Trophoblast cell (in vitro differentiated cells and primary cell): Measurements from ENCODE around the gene FCN3.
A peak's percentile ranks its signal among the peaks of the same experiment; 100 is the strongest.

ENCODE experiments used
- DNase-seq, 2 donors: peaks; one replicate each; pipeline ENCODE4 v3.0.0-alpha.2; 2016
- H2AFZ ChIP-seq: 2 replicates; pipeline ENCODE4 v1.6.1; 2013; ENCODE audit warnings: low read length, moderate library complexity, mild to moderate bottlenecking; ENCODE audit not compliant: insufficient read depth, poor library complexity
- H2AK5ac ChIP-seq: 2 replicates; pipeline ENCODE4 v1.6.1; 2013; ENCODE audit warnings: mild to moderate bottlenecking, low read length
- H2BK120ac ChIP-seq: 2 replicates; pipeline ENCODE4 v1.6.1; 2013; ENCODE audit warnings: low read length, mild to moderate bottlenecking, moderate library complexity; ENCODE audit not compliant: insufficient read depth, poor library complexity
- H2BK12ac ChIP-seq: 2 replicates; pipeline ENCODE4 v1.6.1; 2013; ENCODE audit warnings: mild to moderate bottlenecking, low read length, moderate library complexity
- H2BK5ac ChIP-seq: 2 replicates; pipeline ENCODE4 v1.6.1; 2013; ENCODE audit warnings: low read length, low read depth, moderate library complexity, mild to moderate bottlenecking; ENCODE audit not compliant: poor library complexity
- H3K14ac ChIP-seq: 2 replicates; pipeline ENCODE4 v1.6.1; 2013; ENCODE audit warnings: mild to moderate bottlenecking, low read length
- H3K18ac ChIP-seq: 2 replicates; pipeline ENCODE4 v1.6.1; 2013; ENCODE audit warnings: mild to moderate bottlenecking, low read length
- H3K23ac ChIP-seq: 2 replicates; pipeline ENCODE4 v1.6.1; 2013; ENCODE audit warnings: low read length
- H3K27ac ChIP-seq: 2 replicates; pipeline ENCODE4 v1.5.1; 2013; ENCODE audit warnings: low read depth, mild to moderate bottlenecking, inconsistent platforms, low read length, moderate library complexity
- H3K27me3 ChIP-seq: 2 replicates; pipeline ENCODE4 v1.6.1; 2013; ENCODE audit warnings: inconsistent platforms, mild to moderate bottlenecking, low read length, moderate library complexity; ENCODE audit not compliant: insufficient read depth
- H3K36me3 ChIP-seq, 2 experiments: 1 replicate in 1 of 2; 2 replicates in 1 of 2; pipeline ENCODE4 v1.6.1; 2013; ENCODE audit warnings: low read length in 2 of 2, mild to moderate bottlenecking in 2 of 2, moderate library complexity in 1 of 2; ENCODE audit not compliant: insufficient read depth in 2 of 2, control insufficient read depth in 1 of 2
- H3K4ac ChIP-seq: 2 replicates; pipeline ENCODE4 v1.6.1; 2013; ENCODE audit warnings: low read depth, mild to moderate bottlenecking, low read length, moderate library complexity
- H3K4me1 ChIP-seq, 2 experiments: 1 replicate in 1 of 2; 2 replicates in 1 of 2; pipeline ENCODE4 v1.6.1; 2013; ENCODE audit warnings: low read length in 2 of 2, mild to moderate bottlenecking in 2 of 2, moderate library complexity in 1 of 2; ENCODE audit not compliant: insufficient read depth in 2 of 2, control insufficient read depth in 1 of 2
- H3K4me2 ChIP-seq: 2 replicates; pipeline ENCODE4 v1.6.1; 2013; ENCODE audit warnings: inconsistent platforms, mild to moderate bottlenecking, low read length, moderate library complexity
- H3K4me3 ChIP-seq: 2 replicates; pipeline ENCODE4 v1.5.1; 2013; ENCODE audit warnings: mild to moderate bottlenecking, low read depth, low read length, inconsistent platforms
- H3K79me1 ChIP-seq: one replicate; pipeline ENCODE4 v1.6.1; 2013; ENCODE audit warnings: low read length
- H3K79me2 ChIP-seq: 2 replicates; pipeline ENCODE4 v1.6.1; 2013; ENCODE audit warnings: low read length, mild to moderate bottlenecking; ENCODE audit not compliant: control insufficient read depth, insufficient read depth, poor library complexity
- H3K9ac ChIP-seq: 2 replicates; pipeline ENCODE4 v1.6.1; 2013; ENCODE audit warnings: mild to moderate bottlenecking, low read length
- H3K9me3 ChIP-seq: 2 replicates; pipeline ENCODE4 v1.6.1; 2013; ENCODE audit warnings: low read depth, mild to moderate bottlenecking, control low read depth, inconsistent platforms, low read length; ENCODE audit not compliant: insufficient read depth
- H4K12ac ChIP-seq: 2 replicates; pipeline ENCODE4 v1.6.1; 2013; ENCODE audit warnings: low read depth, mild to moderate bottlenecking, low read length, moderate library complexity
- H4K8ac ChIP-seq: 2 replicates; pipeline ENCODE4 v1.6.1; 2013; ENCODE audit warnings: low read depth, mild to moderate bottlenecking, low read length, moderate library complexity
- H4K91ac ChIP-seq: one replicate; pipeline ENCODE4 v1.6.1; 2013; ENCODE audit warnings: low read depth, mild to moderate bottlenecking, low read length, moderate library complexity
- WGBS: extraction: QIAGEN DNeasy Blood & Tissue Kit; methylation state at CpG from one replicate; pipeline ENCODE4 v1.1.7; 2013; ENCODE audit warnings: missing lambda C conversion rate; ENCODE audit not compliant: insufficient read length, insufficient coverage; ENCODE audit errors: extremely low coverage; 5-methylcytosine and 5-hydroxymethylcytosine counted together

Gene FCN3

DNA sequence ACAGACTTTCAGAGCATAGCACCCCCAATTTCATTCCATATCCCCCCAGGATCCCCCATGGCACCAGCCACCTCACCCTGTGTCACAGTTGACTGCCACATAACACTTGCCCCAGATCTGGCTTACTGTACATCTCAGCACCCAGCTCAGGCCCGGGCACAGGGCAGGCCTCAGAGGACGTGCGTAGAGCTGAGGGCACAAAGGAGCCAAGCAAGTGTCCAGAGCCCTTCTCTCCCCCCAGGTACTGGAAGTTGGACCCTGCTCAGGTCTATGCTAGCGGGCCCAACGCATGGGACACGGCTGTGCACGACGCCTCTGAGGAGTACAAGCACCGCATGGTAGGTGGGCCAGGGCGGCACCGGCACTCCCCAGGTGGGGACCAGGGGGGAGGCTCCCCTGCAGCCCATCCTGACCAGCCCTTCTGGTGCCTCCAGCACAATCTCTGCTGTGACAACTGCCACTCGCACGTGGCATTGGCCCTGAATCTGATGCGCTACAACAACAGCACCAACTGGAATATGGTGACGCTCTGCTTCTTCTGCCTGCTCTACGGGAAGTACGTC lies 40.8 kb downstream of the FCN3 start:
- H3K9ac ChIP-seq: no peak overlapping the region
- no peak overlapping the region for H4K12ac ChIP-seq
- H3K4me2 ChIP-seq: no peak overlapping the region
- no peak overlapping the region for H2BK120ac ChIP-seq
- H2AFZ ChIP-seq: no peak overlapping the region
- H3K36me3 ChIP-seq: peaks cover 60 to 62% of the 10 kb centered on the region in 2 experiments
- H3K14ac ChIP-seq: no peak overlapping the region
- no peaks in the 10 kb centered on the region for H3K79me2 ChIP-seq
- H2BK12ac ChIP-seq: no peak overlapping the region
- H2AK5ac ChIP-seq: no peak overlapping the region
- H4K91ac ChIP-seq: no peak overlapping the region
- no peaks in the 10 kb centered on the region for H3K4me1 ChIP-seq
- no peak for DNase-seq
- no peak overlapping the region for H3K18ac ChIP-seq
- H3K4ac ChIP-seq: no peak overlapping the region
- no peak overlapping the region for H2BK5ac ChIP-seq
- no CpG with 5 or more reads among the region's 17 CpGs for WGBS
- no peak overlapping the region for H3K23ac ChIP-seq
- H3K27ac ChIP-seq: no peak overlapping the region
- H3K79me1 ChIP-seq: no peaks in the 10 kb centered on the region
- no peaks in the 10 kb centered on the region for H3K27me3 ChIP-seq
- H4K8ac ChIP-seq: no peak overlapping the region
- peaks cover 1% of the 10 kb centered on the region for H3K9me3 ChIP-seq
- H3K4me3 ChIP-seq: no peak overlapping the region

- Histone ChIP-seq H3K79me1 (no peaks in the 10 kb centered on the region), H3K9ac (no peak overlapping the region), H2BK5ac (no peak overlapping the region), H3K36me3 (peaks cover 65 to 66% of the 10 kb centered on the region in 2 experiments), H3K4me3 (peak overlapping the region; percentile 26), H3K23ac (no peak overlapping the region), H3K27ac (no peak overlapping the region), H3K18ac (no peak overlapping the region), H2AFZ (no peak overlapping the region), H2BK120ac (no peak overlapping the region), H4K12ac (no peak overlapping the region), H3K4ac (no peak overlapping the region), H2BK12ac (no peak overlapping the region), H3K27me3 (no peaks in the 10 kb centered on the region), H3K14ac (no peak overlapping the region), H4K8ac (no peak overlapping the region), H3K4me1 (no peaks in the 10 kb centered on the region), H3K79me2 (no peaks in the 10 kb centered on the region), H2AK5ac (no peak overlapping the region), H4K91ac (no peak overlapping the region), H3K9me3 (peaks cover 1% of the 10 kb centered on the region), H3K4me2 (no peak overlapping the region)
- peak; percentile 21 to 58 for DNase-seq
- no CpG with 5 or more reads among the region's 11 CpGs for WGBS
These were observed 41.9 kb downstream of the FCN3 start for GRCh38 chr1:27332536-27333281.

- Histone ChIP-seq H2BK5ac (no peak overlapping the region), H3K18ac (no peak overlapping the region), H2BK120ac (no peak overlapping the region), H3K27me3 (no peaks in the 10 kb centered on the region), H3K4me1 (no peaks in the 10 kb centered on the region), H3K79me1 (no peaks in the 10 kb centered on the region), H3K79me2 (no peaks in the 10 kb centered on the region), H4K8ac (no peak overlapping the region), H2AK5ac (no peak overlapping the region), H3K4me2 (no peak overlapping the region), H3K14ac (no peak overlapping the region), H3K23ac (no peak overlapping the region), H3K9ac (no peak overlapping the region), H4K12ac (no peak overlapping the region), H3K27ac (no peak overlapping the region), H3K4me3 (no peak overlapping the region), H3K4ac (no peak overlapping the region), H4K91ac (no peak overlapping the region), H2AFZ (no peak overlapping the region), H3K36me3 (peaks cover 66 to 69% of the 10 kb centered on the region in 2 experiments), H2BK12ac (no peak overlapping the region), H3K9me3 (peaks cover 1% of the 10 kb centered on the region)
- no peak for DNase-seq
- no CpG with 5 or more reads among the region's 5 CpGs for WGBS
These were observed 42.7 kb downstream of the FCN3 start for GRCh38 chr1:27331922-27332321.

DNA sequence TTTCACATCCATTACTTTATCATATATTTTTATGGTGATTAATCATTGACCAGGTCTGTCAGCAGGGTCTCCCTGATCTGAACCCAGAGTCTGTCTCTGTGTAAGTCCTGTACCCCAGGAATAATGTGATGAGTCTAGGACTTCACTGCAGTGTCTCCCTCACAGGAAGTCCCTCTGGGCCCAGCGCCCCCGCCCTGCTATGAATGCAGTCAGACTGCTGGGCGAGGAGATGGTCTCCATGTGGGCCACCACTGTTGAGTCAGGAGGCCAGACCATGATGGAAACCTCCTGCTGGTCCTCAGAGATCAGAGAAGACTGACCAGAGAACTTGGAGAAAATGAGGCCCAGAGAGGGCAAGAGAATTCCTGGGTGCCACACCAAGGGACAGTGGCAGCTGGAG lies 43.2 kb downstream of the FCN3 start:
- no peak overlapping the region for H3K4me3 ChIP-seq

More for the DNA sequence above, 43.2 kb downstream of the FCN3 start:
- no peak overlapping the region for H2BK5ac ChIP-seq
- no peak overlapping the region for H4K8ac ChIP-seq
- H3K27me3 ChIP-seq: no peaks in the 10 kb centered on the region
- no peaks in the 10 kb centered on the region for H3K79me1 ChIP-seq
- H3K4me1 ChIP-seq: no peaks in the 10 kb centered on the region
- no peak overlapping the region for H3K18ac ChIP-seq
- DNase-seq: no peak
- H2AK5ac ChIP-seq: no peak overlapping the region
- no peak overlapping the region for H2BK12ac ChIP-seq
- WGBS: no CpG with 5 or more reads among the region's 3 CpGs
- no peak overlapping the region for H4K12ac ChIP-seq
- H3K36me3 ChIP-seq: peaks cover 64 to 65% of the 10 kb centered on the region in 2 experiments
- peaks cover 1% of the 10 kb centered on the region for H3K9me3 ChIP-seq
- no peak overlapping the region for H3K27ac ChIP-seq
- no peak overlapping the region for H4K91ac ChIP-seq
- no peaks in the 10 kb centered on the region for H3K79me2 ChIP-seq
- H2AFZ ChIP-seq: no peak overlapping the region
- no peak overlapping the region for H3K9ac ChIP-seq
- H3K4me2 ChIP-seq: no peak overlapping the region
- no peak overlapping the region for H2BK120ac ChIP-seq
- H3K23ac ChIP-seq: no peak overlapping the region
- no peak overlapping the region for H3K14ac ChIP-seq
- H3K4ac ChIP-seq: no peak overlapping the region
